Measurements from ENCODE around the gene WDR20. TPM values are rescaled to one million over a fixed set of nuclear protein-coding genes. Genes with fewer than 3 reads are reported as not detected.

WDR20 gene
- total and polyA plus RNA-seq, 2 of the 8 experiments (the other 6 are each of a cell fraction or from before 2014, with no cell fraction given): 11.2 to 26.7 TPM

DNA sequence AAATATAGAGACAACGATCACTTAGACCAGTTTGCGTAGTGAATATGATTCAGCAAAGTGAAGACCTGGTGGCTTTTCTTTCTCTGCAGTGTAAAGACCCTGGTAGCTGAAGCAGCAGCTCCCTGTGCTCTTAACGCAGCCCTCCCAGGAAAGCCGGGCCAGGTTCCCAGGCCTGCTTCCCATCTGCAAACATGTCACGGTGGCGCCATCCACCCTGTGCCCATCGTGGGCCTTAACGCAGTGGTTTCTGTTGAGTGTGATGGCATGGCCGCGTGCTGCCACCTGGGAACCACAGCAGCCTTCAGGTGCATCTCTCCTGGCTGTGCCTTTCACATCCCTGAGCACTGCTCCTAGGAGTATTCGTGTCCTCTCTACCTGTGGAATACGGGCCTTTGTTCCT lies 71.5 kb downstream of the WDR20 start:
- Histone ChIP-seq H3K56ac (replicated peaks; ENCODE audit: insufficient read length, low read depth, low read length) (no peak overlapping the region), H2BK120ac (replicated peaks; ENCODE audit: low read depth, low read length) (no peak overlapping the region), H2BK5ac (ENCODE audit: low read depth, low read length) (no peak overlapping the region), H3K9me3 (ENCODE audit: insufficient read depth in 2 of 2, low read depth in 1 of 2, low read length in 1 of 2) (no peaks in the 10 kb centered on the region), H2AFZ (ENCODE audit: low read length) (no peak overlapping the region), H4K5ac (ENCODE audit: insufficient read length, low read depth, low read length) (no peak overlapping the region), H3K27me3 (replicated peaks in 1 of 4; ENCODE audit: control insufficient read depth in 3 of 4, extremely low read depth in 1 of 4, insufficient read depth in 3 of 4, low read length in 3 of 4) (no peaks in the 10 kb centered on the region), H4K91ac (replicated peaks; ENCODE audit: insufficient read length, low read length) (peak overlapping the region; percentile 4), H3K79me2 (ENCODE audit: control insufficient read depth in 1 of 2, insufficient read depth in 2 of 2, low read length in 2 of 2) (peaks cover 0 to 13% of the 10 kb centered on the region in 2 experiments; a peak in 2 of 4 replicates), H3K14ac (ENCODE audit: insufficient read length) (no peak overlapping the region), H3K36me3 (ENCODE audit: control insufficient read depth in 2 of 4, insufficient read depth in 4 of 4, low read length in 3 of 4) (peaks cover 0 to 3% (median 0%) of the 10 kb centered on the region in 4 experiments; a peak in 2 of 8 replicates), H2BK12ac (ENCODE audit: low read depth, low read length) (no peak overlapping the region; the same call in 1 of the 2 replicates), H3K23me2 (ENCODE audit: low read depth, low read length) (no peaks in the 10 kb centered on the region), H3K27ac (ENCODE audit: low read depth, low read length) (no peak overlapping the region), H3K79me1 (ENCODE audit: low read depth, low read length) (peaks cover 3% of the 10 kb centered on the region; the same call in 1 of the 2 replicates), H2AK5ac (ENCODE audit: low read depth, low read length) (no peak overlapping the region), H3K9ac (replicated peaks in 1 of 4; ENCODE audit: extremely low read depth in 1 of 4, low read depth in 3 of 4, low read length in 3 of 4) (no peak overlapping the region), H3K18ac (ENCODE audit: extremely low read depth, low read length) (0 out of 2 replicates have a peak overlapping the region, but pooled peaks have one; percentile 4), H2BK20ac (ENCODE audit: low read length) (no peak overlapping the region), H3K4me1 (replicated peaks in 1 of 4; ENCODE audit: control insufficient read depth in 3 of 4, insufficient read depth in 4 of 4, low read length in 3 of 4) (peaks cover 0 to 12% (median 0%) of the 10 kb centered on the region in 4 experiments; a peak in 2 of 7 replicates), H2BK15ac (ENCODE audit: low read length) (no peak overlapping the region), H3K4me2 (ENCODE audit: insufficient read depth in 1 of 2, low read depth in 2 of 2, low read length in 2 of 2) (0 out of 4 replicates have a peak overlapping the region, but pooled peaks of 1 of the 2 experiments have one; percentile 52), H4K20me1 (replicated peaks in 1 of 2; ENCODE audit: control insufficient read depth in 1 of 2, insufficient read depth in 2 of 2, low read length in 2 of 2) (peaks cover 2 to 18% of the 10 kb centered on the region in 2 experiments), H4K8ac (ENCODE audit: extremely low read depth, insufficient read depth, low read length) (no peak overlapping the region; the same call in 1 of the 2 replicates), H3K23ac (ENCODE audit: insufficient read length) (no peak overlapping the region), H3K4ac (replicated peaks; ENCODE audit: insufficient read length, low read depth, low read length) (no peak overlapping the region), H3K4me3 (ENCODE audit: extremely low read depth in 1 of 4, insufficient read depth in 2 of 4, low read depth in 3 of 4, low read length in 4 of 4) (no peak overlapping the region)
- ChIA-PET POLR2A (ENCODE audit: partially characterized antibody) (no interaction called here), CTCF (ENCODE audit: partially characterized antibody) (no interaction called here)
- FAIRE-seq (no peak), DNase-seq (ENCODE audit: low read depth in 1 of 2, low spot score in 2 of 2) (no peak)
- no peak for TF ChIP-seq POU5F1 (IDR thresholded peaks at IDR 0.05; ENCODE audit: low read depth, low read length)
- TF ChIP-seq BRCA1 (IDR thresholded peaks at IDR 0.05; ENCODE audit: low read depth, low read length): no peak
- TF ChIP-seq BCL11A (IDR thresholded peaks at IDR 0.05; ENCODE audit: low read depth in 2 of 2, low read length in 2 of 2): no peak
- TF ChIP-seq ATF3 (IDR thresholded peaks at IDR 0.05; ENCODE audit: insufficient read depth, low read depth, low read length): no peak
- no peak for TF ChIP-seq NANOG (IDR thresholded peaks at IDR 0.05; ENCODE audit: insufficient read depth, low read depth, low read length, poor library complexity, severe bottlenecking)
- 94% methylated on average over 12 of the region's 12 CpGs; no CpG with 5 or more reads in 1 of the 2 experiments for WGBS, 2 experiments (ENCODE audit: extremely low coverage in 1 of 2, insufficient coverage in 1 of 2, insufficient read length in 1 of 2, insufficient replicate concordance in 2 of 2, low coverage in 1 of 2, low lambda C conversion rate in 2 of 2, missing lambda C conversion rate in 1 of 2)
